ENCODE measurements around the gene SLCO4A1.

SLCO4A1 gene

DNA sequence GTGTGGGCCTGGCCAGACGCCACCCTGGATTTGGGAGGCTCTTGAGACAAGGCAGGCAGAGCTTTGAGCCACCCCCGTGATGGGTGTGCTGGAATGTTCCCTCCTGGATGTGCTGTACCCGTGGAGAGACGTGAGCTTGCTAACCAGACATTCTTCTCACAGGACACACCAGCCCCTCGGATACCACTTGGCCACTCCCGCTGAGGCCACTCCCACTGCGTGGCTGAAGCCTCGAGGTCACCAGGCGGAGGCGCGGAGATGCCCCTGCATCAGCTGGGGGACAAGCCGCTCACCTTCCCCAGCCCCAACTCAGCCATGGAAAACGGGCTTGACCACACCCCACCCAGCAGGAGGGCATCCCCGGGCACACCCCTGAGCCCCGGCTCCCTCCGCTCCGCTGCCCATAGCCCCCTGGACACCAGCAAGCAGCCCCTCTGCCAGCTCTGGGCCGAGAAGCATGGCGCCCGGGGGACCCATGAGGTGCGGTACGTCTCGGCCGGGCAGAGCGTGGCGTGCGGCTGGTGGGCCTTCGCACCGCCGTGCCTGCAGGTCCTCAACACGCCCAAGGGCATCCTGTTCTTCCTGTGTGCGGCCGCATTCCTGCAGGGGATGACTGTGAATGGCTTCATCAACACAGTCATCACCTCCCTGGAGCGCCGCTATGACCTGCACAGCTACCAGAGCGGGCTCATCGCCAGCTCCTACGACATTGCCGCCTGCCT, 14.1 kb downstream of the SLCO4A1 start:
- TF ChIP-seq, protein P1, sequence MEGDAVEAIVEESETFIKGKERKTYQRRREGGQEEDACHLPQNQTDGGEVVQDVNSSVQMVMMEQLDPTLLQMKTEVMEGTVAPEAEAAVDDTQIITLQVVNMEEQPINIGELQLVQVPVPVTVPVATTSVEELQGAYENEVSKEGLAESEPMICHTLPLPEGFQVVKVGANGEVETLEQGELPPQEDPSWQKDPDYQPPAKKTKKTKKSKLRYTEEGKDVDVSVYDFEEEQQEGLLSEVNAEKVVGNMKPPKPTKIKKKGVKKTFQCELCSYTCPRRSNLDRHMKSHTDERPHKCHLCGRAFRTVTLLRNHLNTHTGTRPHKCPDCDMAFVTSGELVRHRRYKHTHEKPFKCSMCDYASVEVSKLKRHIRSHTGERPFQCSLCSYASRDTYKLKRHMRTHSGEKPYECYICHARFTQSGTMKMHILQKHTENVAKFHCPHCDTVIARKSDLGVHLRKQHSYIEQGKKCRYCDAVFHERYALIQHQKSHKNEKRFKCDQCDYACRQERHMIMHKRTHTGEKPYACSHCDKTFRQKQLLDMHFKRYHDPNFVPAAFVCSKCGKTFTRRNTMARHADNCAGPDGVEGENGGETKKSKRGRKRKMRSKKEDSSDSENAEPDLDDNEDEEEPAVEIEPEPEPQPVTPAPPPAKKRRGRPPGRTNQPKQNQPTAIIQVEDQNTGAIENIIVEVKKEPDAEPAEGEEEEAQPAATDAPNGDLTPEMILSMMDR (IDR thresholded peaks at IDR 0.05) = no peak
- Histone ChIP-seq H3K4me2 (ENCODE audit: low read length) (no peak overlapping the region), H3K27ac (no peak overlapping the region), H2AFZ (no peak overlapping the region), H3K9me3 (ENCODE audit: control insufficient read depth, low read length) (no peaks in the 10 kb centered on the region), H3K79me2 (peaks cover 39% of the 10 kb centered on the region), H3K27me3 (ENCODE audit: control insufficient read depth, insufficient read depth, low read length) (no peaks in the 10 kb centered on the region), H3K4me1 (peaks cover 13% of the 10 kb centered on the region), H3K9ac (no peak overlapping the region), H3K36me3 (ENCODE audit: control insufficient read depth, insufficient read depth, low read length) (no peaks in the 10 kb centered on the region), H3K4me3 (ENCODE audit: low read depth, low read length) (no peak overlapping the region)

DNA sequence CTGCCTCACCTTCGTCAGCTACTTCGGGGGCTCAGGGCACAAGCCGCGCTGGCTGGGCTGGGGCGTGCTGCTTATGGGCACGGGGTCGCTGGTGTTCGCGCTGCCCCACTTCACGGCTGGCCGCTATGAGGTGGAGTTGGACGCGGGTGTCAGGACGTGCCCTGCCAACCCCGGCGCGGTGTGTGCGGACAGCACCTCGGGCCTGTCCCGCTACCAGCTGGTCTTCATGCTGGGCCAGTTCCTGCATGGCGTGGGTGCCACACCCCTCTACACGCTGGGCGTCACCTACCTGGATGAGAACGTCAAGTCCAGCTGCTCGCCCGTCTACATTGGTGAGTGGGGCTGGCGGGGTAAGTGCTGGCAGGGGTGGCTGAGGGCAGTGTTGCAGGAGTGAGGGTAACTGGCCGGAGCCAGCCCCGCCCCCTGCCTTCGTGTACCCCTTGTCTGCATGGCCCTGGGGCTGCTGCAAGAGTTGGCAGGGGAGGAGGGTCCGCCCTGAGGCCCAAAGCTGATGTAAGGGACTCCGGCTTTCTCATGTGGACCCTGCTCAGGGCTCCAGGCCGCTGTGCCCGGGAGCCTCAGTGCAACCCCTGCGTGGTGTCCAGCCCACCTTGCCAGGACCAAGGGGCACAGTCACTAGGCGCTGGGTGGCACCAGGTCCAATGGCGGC, 14.8 kb downstream of the SLCO4A1 start:
- Histone ChIP-seq H3K9me3 (ENCODE audit: control insufficient read depth, low read length) (no peaks in the 10 kb centered on the region), H3K4me3 (ENCODE audit: low read depth, low read length) (no peak overlapping the region), H3K9ac (no peak overlapping the region), H3K4me1 (peaks cover 9% of the 10 kb centered on the region), H3K79me2 (peaks cover 39% of the 10 kb centered on the region), H3K27me3 (ENCODE audit: control insufficient read depth, insufficient read depth, low read length) (no peaks in the 10 kb centered on the region), H3K27ac (no peak overlapping the region), H3K36me3 (ENCODE audit: control insufficient read depth, insufficient read depth, low read length) (no peaks in the 10 kb centered on the region), H2AFZ (no peak overlapping the region), H3K4me2 (ENCODE audit: low read length) (no peak overlapping the region)
- TF ChIP-seq, protein P1 (IDR thresholded peaks at IDR 0.05) = no peak

DNA sequence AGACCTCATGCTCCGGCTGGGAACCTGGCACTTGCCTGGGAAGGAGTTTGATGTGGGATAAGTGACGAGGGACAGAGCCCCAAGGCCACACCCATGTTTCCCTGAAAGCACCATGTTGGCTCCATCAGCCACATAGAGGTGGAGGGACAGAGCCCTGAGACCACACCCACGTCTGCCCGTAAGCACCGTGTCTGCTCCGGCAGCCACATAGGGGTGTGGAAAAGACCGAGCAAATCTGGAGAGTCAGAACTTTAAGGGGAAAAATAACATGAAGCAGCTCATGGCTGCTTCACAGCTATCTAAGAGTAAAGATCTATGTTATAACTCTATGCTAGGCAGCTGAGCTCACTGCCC, 15.3 kb downstream of the SLCO4A1 start:
- Histone ChIP-seq H3K4me1 (peaks cover 9% of the 10 kb centered on the region), H3K79me2 (peaks cover 39% of the 10 kb centered on the region), H2AFZ (no peak overlapping the region), H3K9ac (no peak overlapping the region), H3K27me3 (ENCODE audit: control insufficient read depth, insufficient read depth, low read length) (no peaks in the 10 kb centered on the region), H3K4me3 (ENCODE audit: low read depth, low read length) (no peak overlapping the region), H3K4me2 (ENCODE audit: low read length) (no peak overlapping the region), H3K9me3 (ENCODE audit: control insufficient read depth, low read length) (no peaks in the 10 kb centered on the region), H3K36me3 (ENCODE audit: control insufficient read depth, insufficient read depth, low read length) (no peaks in the 10 kb centered on the region), H3K27ac (no peak overlapping the region)
- TF ChIP-seq, protein P1 (IDR thresholded peaks at IDR 0.05) = no peak

DNA sequence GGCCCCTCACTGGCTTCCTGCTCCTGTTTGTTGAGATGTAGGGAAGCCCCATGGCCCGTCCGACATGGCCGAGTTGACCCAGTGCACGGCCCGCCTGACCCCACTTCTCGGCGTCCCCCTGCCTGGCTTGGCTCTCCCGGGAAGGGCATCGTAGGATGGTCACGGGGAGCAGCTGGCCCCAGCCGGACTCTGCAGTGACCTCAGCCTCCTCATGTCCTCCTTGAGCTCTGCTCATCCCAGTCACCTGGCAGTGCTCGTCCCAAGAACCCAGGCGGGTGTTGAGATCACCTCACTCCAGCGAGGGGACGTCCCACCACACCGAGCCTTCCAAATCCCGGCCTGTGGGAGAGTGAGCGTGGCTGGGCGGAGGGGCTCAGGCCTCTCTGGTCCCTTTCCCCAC, 15.7 kb downstream of the SLCO4A1 start:
- no peak overlapping the region for H3K9ac ChIP-seq
- peaks cover 5% of the 10 kb centered on the region for H3K4me1 ChIP-seq
- no peak overlapping the region for H3K27ac ChIP-seq
- no peak overlapping the region for H2AFZ ChIP-seq
- no peaks in the 10 kb centered on the region for H3K27me3 ChIP-seq (ENCODE audit: control insufficient read depth, insufficient read depth, low read length)
- H3K79me2 ChIP-seq = peaks cover 39% of the 10 kb centered on the region
- no peak overlapping the region for H3K4me3 ChIP-seq (ENCODE audit: low read depth, low read length)
- no peaks in the 10 kb centered on the region for H3K9me3 ChIP-seq (ENCODE audit: control insufficient read depth, low read length)
- H3K36me3 ChIP-seq (ENCODE audit: control insufficient read depth, insufficient read depth, low read length) = no peaks in the 10 kb centered on the region
- H3K4me2 ChIP-seq (ENCODE audit: low read length) = no peak overlapping the region
- TF ChIP-seq, protein P1 (IDR thresholded peaks at IDR 0.05) = no peak
